NCI-H187 (cell line): ENCODE results near the gene DTNB.
A peak's percentile ranks its signal among the peaks of the same experiment; 100 is the strongest.

ENCODE experiments used
- DNase-seq, 2 experiments: peaks; one replicate each; lab custom pipeline; 2025; lab: John Stamatoyannopoulos, UW

The DTNB gene

DNA sequence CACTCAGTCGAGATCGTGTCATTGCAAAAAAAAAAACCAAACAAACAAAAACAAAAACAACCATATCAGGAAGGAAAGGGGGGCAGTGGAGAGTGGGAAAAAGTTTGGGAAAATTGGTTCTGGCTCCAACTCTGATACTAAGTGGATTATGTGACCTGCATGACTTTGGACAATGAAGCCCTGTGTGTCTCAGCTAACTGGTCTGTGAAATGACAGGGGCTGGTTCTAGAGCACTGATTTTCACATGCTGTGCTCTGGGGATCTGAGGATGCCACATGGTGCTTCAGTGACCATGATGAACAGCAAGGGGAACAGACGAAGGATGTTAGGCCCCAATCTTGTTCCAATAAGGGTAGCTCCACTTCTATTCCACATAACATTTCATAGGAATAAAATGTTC is 174.2 kb downstream of the DTNB start:
- no peak for DNase-seq

DNA sequence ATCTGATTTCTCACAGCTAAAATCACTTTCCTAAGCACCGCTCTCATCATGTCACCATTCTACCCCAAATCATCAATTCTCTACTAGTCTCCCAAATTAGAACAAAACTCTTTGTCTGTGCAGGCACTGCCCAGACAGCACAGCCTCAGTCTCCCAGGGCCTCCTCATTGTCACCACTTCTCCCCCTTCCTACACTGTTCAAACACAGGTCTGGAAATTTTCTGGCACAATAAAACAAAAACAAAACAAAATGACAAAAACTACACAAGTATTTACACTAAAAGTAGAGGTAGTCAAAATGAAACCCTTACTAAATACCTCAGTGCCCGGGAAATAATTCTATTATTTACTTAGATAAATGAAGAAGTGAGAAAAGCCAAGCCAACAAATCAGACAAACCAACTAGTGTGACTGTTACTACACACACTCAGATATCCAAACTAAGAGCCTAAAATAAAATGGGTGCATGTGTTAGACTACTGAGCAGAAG is 175.4 kb downstream of the DTNB start:
- no peak for DNase-seq

DNA sequence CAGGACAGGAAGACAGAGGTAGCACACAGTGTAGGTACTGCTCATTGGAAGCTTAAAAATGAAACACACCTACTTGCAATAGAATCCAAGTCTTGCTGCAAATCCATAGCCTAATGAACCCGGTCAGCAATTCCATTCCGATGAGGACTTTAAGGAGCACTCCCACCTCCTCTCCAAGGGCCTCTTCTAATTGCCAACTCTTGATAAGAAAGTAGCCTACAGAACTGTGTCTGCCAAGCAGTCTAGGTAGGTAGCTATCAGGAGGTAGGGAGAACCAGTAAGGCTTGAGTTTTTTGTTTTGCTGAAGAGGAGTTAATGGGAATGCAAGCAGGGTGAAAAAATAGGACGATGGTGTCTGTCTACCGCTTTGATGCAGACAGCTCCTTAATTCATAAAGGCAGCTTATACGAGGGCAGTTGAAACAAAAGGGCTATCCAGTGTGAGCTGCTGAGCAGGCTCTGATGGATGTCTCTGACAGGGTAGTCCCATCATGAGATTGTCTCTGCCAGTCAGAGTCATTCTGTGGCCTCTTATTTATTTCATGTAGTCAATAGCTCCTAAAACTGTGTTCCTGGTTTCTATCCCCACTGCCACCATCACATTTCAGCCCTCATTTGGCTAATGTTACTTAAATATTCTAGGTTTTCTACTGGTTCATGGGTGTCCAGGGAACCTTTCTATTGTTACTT is 176.0 kb downstream of the DTNB start:
- DNase-seq: no peak

DNA sequence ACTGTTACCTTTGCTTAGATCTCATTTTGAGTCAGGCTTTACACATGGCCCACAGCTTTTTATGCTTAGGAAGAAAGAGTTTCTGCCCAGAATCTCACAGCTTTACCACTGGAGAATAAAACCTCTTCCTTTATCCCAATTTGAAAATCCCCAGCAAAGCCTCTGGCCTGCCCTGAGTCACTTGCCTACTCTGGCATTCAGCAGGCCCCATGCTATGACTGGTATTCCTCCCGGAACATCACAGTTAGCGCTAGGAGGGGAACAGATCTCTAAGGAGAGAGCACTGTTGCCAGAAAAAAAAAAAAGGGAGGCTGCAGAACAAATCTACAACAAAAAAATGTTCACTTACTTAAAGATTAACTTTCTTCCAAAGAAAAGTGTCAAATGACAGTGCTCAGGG is 178.8 kb downstream of the DTNB start:
- DNase-seq: no peak

DNA sequence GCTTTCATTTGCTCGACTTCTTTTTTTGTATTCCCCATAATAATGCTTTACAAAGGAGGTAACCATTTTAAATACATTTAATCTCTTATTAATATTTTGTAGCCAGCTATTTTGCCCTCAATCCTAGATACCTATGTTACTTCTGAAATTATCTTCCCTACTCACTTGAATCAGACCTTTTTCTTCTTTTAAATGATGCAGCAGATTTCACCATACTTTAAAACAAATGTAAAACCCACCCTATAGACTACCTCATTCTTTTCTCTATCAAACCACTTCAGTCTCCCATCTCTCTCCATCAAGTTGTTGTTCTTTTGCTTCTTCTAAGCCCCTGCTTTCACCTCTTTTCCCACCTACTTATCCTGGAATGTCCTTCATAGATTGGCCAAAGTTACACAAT is 180.2 kb downstream of the DTNB start:
- DNase-seq: no peak

DNA sequence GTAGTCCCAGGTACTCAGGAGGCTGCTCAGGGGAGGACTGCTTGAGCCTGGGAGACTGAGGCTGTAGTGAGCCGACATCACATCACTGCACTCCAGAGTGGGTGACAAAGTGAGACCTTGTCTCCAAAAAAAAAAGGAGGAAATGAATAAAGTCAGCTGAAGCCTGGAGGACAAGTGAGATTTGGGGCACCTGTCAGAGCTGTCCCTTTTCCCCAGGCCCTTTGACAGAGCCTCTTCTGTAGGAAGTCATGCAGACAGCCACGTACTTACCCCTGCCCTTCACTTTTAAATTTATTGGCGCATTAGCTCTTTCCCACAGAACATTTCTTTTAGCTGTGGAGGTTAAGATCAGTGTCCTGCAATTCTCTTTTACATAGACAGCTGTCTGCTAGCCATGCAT is 180.7 kb downstream of the DTNB start:
- DNase-seq: peak; percentile 42 to 65

DNA sequence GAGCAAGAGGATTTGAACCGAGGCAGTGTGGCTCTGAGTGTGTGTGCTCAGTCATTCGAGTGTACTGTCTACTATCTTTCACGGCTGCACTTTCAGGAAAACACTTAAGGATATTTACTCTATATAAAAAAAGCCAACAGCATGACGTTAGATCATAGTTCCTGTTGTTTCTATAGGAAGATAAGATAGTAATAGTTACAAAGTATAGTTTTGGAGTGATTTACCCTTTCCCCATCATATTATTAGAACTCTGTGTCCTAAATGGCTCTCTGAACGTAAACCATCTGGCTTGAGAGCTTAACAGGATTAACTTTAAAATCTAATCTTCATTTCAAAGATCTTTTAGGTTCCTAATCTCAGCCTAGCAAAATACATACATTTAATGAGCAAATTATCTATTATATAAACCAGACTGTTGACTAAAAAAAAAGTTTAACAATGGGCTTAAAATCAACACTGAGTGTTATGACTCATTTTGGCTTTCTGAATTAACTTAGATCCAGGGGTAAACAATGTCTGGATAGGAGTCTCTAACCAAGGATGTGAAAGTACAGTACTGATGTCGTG is 181.3 kb downstream of the DTNB start:
- DNase-seq: no peak

DNA sequence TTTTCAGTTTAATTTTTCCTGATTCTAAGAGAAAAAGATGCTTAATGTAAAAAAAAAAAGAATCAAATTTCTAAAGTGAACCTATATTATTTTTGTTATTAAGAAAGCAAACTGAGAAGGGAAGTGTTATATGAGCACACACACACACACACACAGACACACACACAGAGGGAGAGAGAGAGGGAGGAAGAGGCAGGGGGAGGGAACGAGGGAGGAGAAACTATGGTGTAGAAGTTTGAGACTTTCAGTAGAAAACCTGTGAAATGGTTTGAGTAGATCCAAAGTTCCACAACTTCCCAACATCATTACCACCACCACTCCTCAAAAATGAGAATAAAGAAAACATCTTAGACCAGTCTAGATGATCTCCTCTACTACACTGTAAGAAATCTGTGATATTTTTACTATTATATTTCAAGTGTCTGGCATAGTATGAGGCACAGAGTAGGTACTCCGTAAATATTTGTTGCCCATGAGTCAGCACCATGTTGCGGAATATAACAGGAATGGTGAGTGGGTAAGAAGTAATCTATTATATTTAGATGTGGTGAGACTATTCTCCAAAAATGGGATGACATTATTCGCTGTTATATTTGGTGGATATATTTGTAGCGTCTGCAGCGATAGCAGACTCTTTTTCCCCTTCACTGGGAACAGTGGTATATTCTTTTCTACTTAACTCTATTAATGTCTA is 182.2 kb downstream of the DTNB start:
- DNase-seq: no peak

DNA sequence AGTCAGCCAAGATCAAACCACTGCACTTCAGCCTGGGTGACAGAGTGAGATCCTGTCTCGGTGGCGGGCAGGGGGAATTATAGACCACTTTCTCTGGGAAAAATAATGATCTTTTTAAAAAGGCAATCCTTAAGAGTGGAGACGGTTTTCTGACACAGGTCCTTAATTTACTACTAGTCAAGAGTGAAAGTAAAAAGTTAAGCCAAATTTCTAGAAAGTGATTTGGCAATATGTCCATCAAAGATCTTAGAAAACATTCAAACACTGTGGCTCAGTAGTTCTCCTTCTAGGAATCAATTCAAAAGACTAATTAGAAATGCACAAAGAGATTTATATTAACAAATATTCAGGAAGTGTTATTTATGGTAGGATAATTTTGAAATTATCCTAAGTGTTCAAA is 183.2 kb downstream of the DTNB start:
- no peak for DNase-seq

DNA sequence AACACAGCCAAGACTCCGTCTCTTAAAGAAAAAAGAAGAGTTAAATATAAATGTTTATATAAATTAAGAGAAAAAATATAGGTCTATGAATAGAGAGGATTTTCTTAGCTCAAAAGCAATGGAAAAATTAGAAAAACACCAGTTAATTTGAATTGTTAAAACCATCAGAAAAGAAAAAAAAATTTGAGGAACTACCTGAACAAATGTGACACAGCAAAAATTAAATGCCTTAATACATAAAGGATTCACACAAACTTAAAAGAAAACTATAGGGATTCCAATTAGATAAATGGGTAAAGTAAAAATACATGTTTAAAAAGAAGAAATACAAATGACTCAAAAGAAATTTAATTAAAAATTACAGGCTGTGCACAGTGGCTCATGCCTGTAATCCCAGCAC is 183.7 kb downstream of the DTNB start:
- no peak for DNase-seq

DNA sequence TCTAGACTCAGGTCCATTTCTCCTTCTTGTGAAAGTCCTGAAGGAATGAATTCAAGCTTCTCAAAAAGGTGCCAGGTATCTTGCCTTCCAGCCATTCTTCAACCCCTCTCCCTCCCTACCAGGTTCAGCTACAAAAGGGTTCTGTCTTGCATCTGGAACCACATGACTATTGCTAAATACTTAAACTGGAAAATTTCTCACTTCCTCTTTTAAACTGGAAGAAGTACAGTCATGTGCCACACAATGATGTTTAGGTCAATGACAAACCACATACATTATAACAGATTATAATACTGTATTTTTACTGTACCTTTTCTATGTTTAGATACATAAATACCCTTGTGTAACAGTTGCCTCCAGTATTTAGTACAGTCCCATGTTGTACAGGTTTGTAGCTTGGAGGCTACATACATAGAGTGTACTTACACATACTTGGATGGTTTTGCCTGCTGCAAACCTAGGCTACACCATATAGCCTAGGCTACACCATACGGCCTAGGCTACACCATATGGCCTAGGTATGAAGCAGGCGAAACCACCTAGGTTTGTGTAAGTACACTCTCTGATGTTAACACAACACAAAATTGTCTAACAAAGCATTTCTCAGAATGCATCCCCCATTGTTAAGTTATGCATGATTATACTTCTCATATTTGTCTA is 189.6 kb downstream of the DTNB start:
- DNase-seq: no peak

DNA sequence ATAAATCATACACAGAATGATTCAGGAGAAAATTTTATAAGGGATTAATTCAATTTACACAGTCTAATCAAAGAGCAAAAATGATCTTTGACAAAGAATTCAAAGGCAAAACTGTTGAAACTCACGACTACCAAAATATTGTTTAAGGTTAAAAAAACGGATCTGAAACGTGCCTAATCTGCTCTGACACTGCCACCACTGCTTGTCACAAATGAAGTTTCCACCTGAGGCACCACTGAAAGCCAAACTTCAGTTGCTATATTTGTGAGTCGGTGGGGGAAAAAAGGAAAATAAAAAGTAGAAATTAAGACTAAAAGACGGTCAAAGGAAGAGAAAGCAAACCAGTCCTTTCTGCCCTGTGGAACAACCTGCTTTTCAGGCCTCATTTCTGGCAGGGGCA is 191.0 kb downstream of the DTNB start:
- no peak for DNase-seq

DNA sequence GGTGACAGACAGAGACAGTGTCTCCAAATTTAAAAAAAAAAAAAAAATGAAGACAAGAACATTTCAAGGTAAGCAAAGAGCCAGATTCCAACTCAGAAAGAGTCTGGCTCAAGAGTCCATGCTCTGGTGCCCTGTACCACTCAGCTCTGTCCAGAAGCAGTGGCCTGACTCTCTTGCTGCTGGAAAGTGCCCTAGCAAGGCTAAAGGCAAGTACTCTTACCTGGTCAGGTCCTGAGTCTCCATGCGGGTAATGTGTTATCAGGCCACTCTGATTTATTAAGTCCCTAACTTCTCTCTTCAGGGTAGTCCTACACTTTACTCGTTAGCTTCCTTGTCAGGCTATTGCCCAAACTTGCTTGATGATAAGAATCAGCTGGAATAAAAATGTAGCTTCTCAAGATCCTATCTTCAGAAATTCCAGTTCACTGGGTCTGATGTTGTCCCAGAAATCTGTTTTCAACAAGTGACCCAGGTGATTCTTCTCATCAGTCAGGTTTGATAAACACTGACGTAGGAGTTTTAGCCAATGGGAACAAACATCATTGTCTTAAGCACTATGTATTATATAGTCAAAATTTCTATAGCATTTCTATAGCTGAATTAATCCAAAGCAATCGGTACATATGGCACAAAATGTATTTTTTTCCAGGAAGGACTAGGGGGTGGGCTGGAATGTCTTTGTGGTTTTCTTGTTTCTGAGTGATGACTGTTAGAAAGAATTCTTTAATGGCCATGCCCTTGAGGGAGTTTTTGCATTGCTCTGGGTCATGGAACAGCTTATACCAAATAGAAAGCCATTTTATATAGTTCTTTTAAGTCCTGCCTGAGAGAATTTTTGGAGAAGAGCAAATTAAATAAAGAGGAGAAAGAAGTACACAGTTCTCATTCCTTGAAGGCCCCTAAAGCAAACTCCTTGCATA is 191.7 kb downstream of the DTNB start:
- DNase-seq: no peak

DNA sequence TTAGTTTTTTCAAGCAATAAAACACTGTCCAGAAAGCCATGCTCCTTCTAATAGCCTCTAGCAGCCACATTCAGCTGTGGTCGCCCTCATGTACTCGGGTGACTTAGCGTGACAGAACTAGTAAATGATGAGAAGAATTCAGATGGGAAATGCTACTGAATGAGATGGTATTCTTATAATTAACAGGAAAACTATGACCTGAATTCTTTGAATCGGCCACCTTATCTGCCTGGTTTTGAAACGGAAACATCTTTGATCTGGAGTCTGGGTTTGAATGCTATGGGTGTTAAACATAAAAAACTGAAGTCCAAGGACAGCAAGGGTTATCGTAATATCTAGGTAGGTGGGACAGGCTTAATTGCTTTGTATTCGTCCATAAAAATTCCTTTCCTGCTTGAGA is 192.8 kb downstream of the DTNB start:
- no peak for DNase-seq

DNA sequence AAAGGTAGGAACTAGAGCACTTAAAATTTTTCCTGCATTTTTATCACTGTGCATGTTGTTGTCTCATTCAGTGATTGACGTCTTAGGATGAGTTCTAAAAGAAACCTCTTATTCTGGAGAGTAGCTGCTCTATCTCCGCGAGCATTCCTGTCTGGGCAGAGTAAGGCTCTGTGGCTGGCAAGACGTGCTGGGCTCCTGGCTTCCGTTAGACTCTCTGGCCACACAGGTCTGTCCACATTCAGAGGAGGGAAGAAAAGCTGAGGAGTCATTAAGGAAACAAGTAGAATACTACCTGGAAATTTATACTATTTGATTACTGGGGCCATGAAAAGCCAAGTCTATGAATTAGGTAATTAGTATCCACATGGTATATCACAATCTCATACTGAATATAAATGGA is 193.6 kb downstream of the DTNB start:
- no peak for DNase-seq

DNA sequence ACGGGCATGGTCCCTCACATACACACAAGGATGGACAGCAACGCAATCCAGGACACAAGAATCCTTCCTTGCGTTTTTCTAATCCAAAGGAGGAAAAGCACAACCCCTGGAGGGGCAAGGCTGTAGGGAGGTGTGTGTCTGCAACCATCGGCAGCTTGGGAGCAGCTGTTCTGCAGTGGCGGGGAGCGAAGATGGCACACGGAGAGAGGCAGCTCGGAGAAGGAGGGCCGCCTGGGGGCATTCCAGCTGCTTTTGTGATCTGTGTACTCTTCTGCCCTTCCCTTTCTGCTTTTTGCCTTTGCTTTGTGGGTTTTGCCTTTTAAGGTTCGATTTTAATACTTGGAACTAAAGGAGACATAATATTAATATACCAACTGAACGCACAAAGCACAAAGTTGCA is 194.6 kb downstream of the DTNB start:
- no peak for DNase-seq

DNA sequence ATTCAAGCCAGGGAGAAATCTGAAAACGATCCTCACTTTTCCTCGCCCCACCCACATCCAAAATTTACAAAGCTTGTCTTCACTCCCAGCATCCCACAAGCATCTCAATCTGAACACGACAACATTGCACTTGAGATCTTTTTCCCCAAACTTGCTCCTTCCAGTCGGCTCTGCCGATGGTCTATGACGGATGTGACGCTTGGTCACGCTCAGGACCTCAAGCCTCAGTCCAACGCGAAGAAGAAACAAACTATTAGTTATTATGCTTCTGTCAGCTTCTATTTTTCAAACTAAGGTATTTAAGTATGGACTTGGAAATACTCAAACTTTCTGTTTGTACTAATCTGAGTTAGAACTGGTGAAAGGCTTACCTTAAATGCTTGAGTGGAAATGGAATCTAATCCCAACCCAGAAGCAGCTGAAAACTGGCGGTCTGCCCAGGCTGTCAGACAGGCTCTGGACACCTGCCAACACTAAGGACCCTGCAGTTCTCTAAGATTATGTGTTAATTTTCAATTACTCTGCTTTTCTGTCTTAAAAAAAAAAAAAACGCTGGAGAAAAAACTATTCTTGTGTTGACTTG is 199.5 kb downstream of the DTNB start:
- peak; percentile 37 to 64 for DNase-seq

DNA sequence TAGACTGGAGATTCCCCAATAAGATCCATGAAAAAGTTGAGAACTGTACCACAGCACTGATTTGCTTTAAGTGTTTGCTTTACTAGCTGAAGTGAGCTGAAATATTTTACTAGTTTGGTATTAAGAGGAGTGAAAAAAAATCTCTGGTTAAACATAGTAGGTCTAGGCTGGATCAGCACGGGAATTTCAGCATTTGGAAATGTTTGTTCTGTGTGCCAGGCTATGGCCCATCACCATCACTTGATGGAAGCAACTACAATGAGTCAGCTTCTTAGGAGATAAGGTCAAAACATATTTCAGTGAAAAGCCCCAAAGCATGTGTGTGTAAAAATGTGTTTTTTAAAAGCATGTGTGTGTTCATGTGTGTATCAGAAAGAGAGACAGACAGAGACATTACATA is 200.2 kb downstream of the DTNB start:
- no peak for DNase-seq

DNA sequence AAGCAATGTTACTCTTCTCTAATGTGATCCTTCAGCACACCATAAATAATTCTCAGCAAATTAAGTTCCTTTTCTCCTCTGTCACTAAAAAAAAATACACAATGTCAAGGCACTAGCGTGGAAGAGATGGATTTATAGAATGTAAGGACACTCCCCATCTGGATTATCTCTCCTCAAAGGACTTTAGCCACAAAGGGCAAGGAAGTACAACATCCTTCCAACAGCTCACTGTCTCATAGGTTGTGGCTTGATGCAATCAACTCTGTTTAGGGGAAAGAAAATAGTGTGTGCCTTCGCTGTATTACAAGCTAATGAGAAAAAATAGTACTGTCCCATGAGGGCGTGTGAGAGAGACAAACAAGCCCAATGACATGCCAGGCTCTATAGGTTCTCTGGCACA is 202.6 kb downstream of the DTNB start:
- no peak for DNase-seq

DNA sequence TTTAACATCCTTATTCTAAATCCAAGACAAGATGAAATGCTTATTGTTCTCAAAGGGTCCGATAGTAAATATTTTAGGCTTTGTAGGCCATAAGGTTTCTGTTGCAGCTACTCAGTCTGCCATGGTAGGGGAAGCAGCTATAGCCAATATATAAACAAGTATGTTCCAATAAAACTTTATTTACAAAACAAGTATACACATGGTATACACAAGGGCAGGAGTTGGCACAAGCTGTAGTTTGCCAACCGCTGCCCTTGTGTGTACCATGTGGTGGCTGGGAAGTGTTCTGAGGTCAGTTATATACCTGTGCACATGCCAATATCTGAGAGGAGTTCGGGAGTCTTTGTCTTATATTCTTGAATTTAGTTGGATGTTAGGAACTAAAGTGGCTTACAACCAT is 205.6 kb downstream of the DTNB start:
- no peak for DNase-seq

DNA sequence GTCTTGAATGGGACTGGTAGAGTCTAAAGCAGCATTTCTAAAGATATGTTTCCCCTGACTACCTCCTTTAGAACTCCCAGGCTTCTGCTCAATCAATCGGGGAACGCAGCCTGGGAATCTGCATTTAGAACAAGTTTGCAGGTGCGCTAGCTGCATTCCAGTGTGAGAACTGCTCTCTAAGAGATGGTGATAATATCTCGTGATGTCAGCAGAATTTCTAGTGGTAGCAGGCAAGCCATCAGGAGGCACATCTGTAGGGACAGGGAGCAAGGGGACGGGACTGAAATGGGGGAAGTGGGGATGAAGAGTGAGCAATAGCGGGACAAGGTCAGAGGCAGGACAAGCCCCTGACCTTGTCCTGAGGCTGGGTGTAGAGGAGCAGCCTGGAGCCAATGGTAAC is 211.4 kb downstream of the DTNB start:
- DNase-seq: no peak
